Breast epithelium (tissue), 4 donors: ENCODE results near the gene POLR2H. TPM values are rescaled to one million over a fixed set of nuclear protein-coding genes. Genes with fewer than 3 reads are reported as not detected.
A peak's percentile ranks its signal among the peaks of the same experiment; 100 is the strongest.

Experiments used
- DNase-seq, 2 donors: peaks; one replicate each; pipeline ENCODE4 v3.0.0-alpha.2; 2019; ENCODE audit warnings: low spot score in 2 of 2
- H3K27ac ChIP-seq, 2 donors: fragments of 200-600 bp; sonication (generic) in 1 of 2; one replicate each; pipeline ENCODE4 v1.5.1; 2016 to 2019; ENCODE audit warnings: mild to moderate bottlenecking in 1 of 2
- H3K27me3 ChIP-seq, 2 donors: fragments of 200-600 bp; sonication (generic) in 1 of 2; one replicate each; pipeline versions ENCODE4 v1.5.1 to v1.6.0; 2017 to 2019; ENCODE audit warnings: control low read depth in 1 of 2, mild to moderate bottlenecking in 1 of 2
- H3K36me3 ChIP-seq: fragments of 200-600 bp; one replicate; pipeline ENCODE4 v1.5.1; 2019
- H3K4me1 ChIP-seq, 2 donors: fragments of 200-600 bp; sonication (generic); one replicate each; pipeline ENCODE4 v1.5.1; 2016 to 2019; ENCODE audit warnings: control low read depth in 1 of 2
- H3K4me3 ChIP-seq, 3 donors: fragments of 200-600 bp; sonication (generic); 1 replicate in 2 of 3; 2 replicates in 1 of 3; pipeline ENCODE4 v1.5.1; 2016 to 2019; ENCODE audit warnings: mild to moderate bottlenecking in 3 of 3, moderate library complexity in 2 of 3
- H3K9me3 ChIP-seq, 2 donors: fragments of 200-600 bp; sonication (generic) in 1 of 2; one replicate each; pipeline ENCODE4 v1.5.1; 2016 to 2019; ENCODE audit warnings: control low read depth in 1 of 2
- POLR2A ChIP-seq: fragments of 450-650 bp; IDR thresholded peaks from one replicate; pipeline ENCODE4 v1.6.1; 2016; ENCODE audit warnings: antibody characterized with exemption, mild to moderate bottlenecking, moderate library complexity
- POLR2AphosphoS5 ChIP-seq, 3 donors: sonication (generic); formaldehyde crosslinking; IDR thresholded peaks; one replicate each; pipeline ENCODE4 v1.6.1; 2017; ENCODE audit warnings: antibody characterized with exemption in 3 of 3
- intact Hi-C: fragments of 100-400 bp; cut with DNase I; formaldehyde crosslinking; loops from one replicate; pipeline ENCODE4 v1.15.1; 2023; ENCODE audit warnings: low total_unique reads
- total RNA-seq, 3 donors: library from RNA; depleted of rRNA; stranded (reverse); fragments of >200 nt; gene quantifications; one replicate each; pipeline ENCODE4 v1.1.0, GENCODE V29; 2016
- TF ChIP-seq, protein P1 (sequence below), 3 donors: fragments of 450-650 bp; IDR thresholded peaks; one replicate each; pipeline ENCODE4 v1.5.1; 2016 to 2017; ENCODE audit warnings: antibody characterized with exemption in 3 of 3, mild to moderate bottlenecking in 3 of 3, moderate library complexity in 3 of 3

The POLR2H gene
- total RNA-seq, 3 donors from 2014 or later: 63.7 to 101 (median 99.5) TPM

DNA sequence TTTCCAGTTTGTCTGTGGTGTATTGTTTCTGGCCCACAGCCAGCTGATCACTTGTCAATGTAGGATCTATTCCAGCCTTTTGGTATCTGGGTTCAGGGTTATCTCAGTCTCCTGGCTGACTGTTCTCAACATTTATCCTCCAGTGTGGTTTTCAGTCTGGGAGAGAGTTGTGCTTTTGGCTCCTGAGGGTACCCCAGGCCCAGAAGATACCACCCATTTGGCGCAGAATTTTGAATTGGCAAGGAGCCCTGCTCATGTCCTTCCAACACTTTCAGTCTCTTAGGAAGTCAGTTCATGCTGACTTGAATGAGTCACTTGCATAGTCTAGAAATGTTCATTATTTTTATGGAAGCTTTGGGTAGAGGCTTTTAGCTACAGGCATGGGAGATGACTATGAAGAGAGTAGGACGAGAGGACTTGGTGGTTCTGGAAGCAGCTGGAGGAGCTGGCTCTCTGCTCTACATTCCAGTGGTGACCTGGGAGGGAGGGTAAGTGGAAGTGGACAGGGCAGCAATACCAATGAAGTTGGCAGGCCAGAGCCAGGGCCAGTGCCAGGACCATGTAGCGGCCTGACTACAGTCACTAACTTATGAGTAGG lies 7.2 kb downstream of the POLR2H start:
- Histone ChIP-seq H3K9me3 (no peaks in the 10 kb centered on the region), H3K4me3 (no peak overlapping the region), H3K27ac (peak overlapping the region; percentile 2 to 25), H3K36me3 (no peaks in the 10 kb centered on the region), H3K27me3 (no peaks in the 10 kb centered on the region), H3K4me1 (no peaks in the 10 kb centered on the region)
- intact Hi-C loops: no loop called here
- TF ChIP-seq POLR2A (no peak), POLR2AphosphoS5 (IDR thresholded peaks at IDR 0.05) (no peak)
- TF ChIP-seq, protein P1, sequence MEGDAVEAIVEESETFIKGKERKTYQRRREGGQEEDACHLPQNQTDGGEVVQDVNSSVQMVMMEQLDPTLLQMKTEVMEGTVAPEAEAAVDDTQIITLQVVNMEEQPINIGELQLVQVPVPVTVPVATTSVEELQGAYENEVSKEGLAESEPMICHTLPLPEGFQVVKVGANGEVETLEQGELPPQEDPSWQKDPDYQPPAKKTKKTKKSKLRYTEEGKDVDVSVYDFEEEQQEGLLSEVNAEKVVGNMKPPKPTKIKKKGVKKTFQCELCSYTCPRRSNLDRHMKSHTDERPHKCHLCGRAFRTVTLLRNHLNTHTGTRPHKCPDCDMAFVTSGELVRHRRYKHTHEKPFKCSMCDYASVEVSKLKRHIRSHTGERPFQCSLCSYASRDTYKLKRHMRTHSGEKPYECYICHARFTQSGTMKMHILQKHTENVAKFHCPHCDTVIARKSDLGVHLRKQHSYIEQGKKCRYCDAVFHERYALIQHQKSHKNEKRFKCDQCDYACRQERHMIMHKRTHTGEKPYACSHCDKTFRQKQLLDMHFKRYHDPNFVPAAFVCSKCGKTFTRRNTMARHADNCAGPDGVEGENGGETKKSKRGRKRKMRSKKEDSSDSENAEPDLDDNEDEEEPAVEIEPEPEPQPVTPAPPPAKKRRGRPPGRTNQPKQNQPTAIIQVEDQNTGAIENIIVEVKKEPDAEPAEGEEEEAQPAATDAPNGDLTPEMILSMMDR (IDR thresholded peaks at IDR 0.05): no peak
- DNase-seq: no peak

DNA sequence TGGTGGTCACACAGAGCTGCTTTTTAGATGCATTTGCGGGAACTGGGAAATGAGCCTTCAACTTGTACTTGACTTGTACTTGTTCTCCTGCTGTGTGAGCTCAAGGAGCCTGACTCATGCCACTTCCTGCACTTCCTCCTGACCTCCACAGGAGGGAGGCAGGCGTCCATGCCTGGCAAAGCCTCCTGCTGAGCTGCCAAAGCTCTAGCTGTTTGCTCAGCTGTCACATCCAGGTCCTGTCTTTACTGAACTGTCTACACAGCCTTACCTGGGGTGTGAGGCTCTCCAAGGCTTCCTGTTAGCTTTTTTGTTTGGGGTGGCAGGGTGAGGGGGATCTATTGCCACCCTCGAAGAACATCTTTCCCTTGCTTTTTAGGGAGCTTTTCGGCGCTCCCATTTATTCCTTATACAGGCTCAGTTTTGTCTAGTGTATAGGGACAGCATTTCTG lies 10.1 kb downstream of the POLR2H start:
- intact Hi-C loops: loop anchor here (10.0 kb wide), 1 partner anchor 1247 kb away; no protein-coding TSS in a partner anchor
- no peak for TF ChIP-seq POLR2A
- TF ChIP-seq, protein P1 (IDR thresholded peaks at IDR 0.05): peak; percentile 85 to 95 (median 94)
- TF ChIP-seq POLR2AphosphoS5 (IDR thresholded peaks at IDR 0.05): peak; percentile 52 to 64 (median 57)
- Histone ChIP-seq H3K9me3 (no peaks in the 10 kb centered on the region), H3K4me3 (no peak overlapping the region), H3K4me1 (no peaks in the 10 kb centered on the region), H3K27ac (no peak overlapping the region), H3K27me3 (no peaks in the 10 kb centered on the region), H3K36me3 (no peaks in the 10 kb centered on the region)
- peak; percentile 70 to 80 for DNase-seq

GRCh38 chr3:184372296-184372821 lies 10.8 kb downstream of the POLR2H start:
- H3K27me3 ChIP-seq: no peaks in the 10 kb centered on the region
- H3K27ac ChIP-seq: no peak overlapping the region
- H3K4me3 ChIP-seq: no peak overlapping the region
- no peaks in the 10 kb centered on the region for H3K36me3 ChIP-seq
- TF ChIP-seq POLR2AphosphoS5 (IDR thresholded peaks at IDR 0.05) (no peak), POLR2A (no peak)
- TF ChIP-seq, protein P1 (IDR thresholded peaks at IDR 0.05): no peak
- no peak for DNase-seq
- H3K9me3 ChIP-seq: no peaks in the 10 kb centered on the region
- H3K4me1 ChIP-seq: no peaks in the 10 kb centered on the region
- intact Hi-C loops: loop anchor here (10.0 kb wide), 1 partner anchor 1248 kb away; no protein-coding TSS in a partner anchor

- no peak for DNase-seq
- no peaks in the 10 kb centered on the region for H3K9me3 ChIP-seq
- no peaks in the 10 kb centered on the region for H3K27me3 ChIP-seq
- intact Hi-C loops: loop anchor here (10.0 kb wide), 1 partner anchor 1248 kb away; no protein-coding TSS in a partner anchor
- no peaks in the 10 kb centered on the region for H3K4me1 ChIP-seq
- H3K4me3 ChIP-seq: no peak overlapping the region
- H3K36me3 ChIP-seq: no peaks in the 10 kb centered on the region
- TF ChIP-seq POLR2AphosphoS5 (IDR thresholded peaks at IDR 0.05): no peak
- TF ChIP-seq, protein P1 (IDR thresholded peaks at IDR 0.05): no peak
- no peak for TF ChIP-seq POLR2A
- no peak overlapping the region for H3K27ac ChIP-seq
These were observed 11.4 kb downstream of the POLR2H start for GRCh38 chr3:184372911-184373310.

DNA sequence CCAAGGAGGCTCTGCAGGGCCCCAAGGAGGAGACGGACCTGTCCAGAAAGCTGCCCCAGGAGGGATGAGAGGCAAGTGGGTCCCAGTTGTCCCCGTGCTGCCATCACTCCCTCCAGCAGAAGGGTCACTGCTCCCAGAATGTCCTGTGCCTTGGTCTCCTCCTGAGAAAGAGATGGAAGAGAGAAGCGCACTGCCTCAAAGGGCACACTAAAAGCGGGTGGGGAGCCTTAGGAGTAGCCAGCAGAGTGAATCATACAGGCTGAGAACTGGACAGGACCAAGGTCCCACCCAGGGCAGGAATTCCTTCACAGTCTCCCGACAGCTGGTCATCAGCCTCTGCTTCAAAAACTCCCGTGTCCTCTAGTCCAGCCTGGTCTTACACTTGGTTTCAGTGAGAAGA lies 11.9 kb downstream of the POLR2H start:
- H3K27me3 ChIP-seq: no peaks in the 10 kb centered on the region
- H3K27ac ChIP-seq: no peak overlapping the region
- no peaks in the 10 kb centered on the region for H3K36me3 ChIP-seq
- H3K9me3 ChIP-seq: no peaks in the 10 kb centered on the region
- DNase-seq: no peak
- H3K4me3 ChIP-seq: no peak overlapping the region
- intact Hi-C loops: loop anchor here (10.0 kb wide), 1 partner anchor 1249 kb away; no protein-coding TSS in a partner anchor
- TF ChIP-seq POLR2A: no peak
- TF ChIP-seq, protein P1 (IDR thresholded peaks at IDR 0.05): no peak
- no peak for TF ChIP-seq POLR2AphosphoS5 (IDR thresholded peaks at IDR 0.05)
- no peaks in the 10 kb centered on the region for H3K4me1 ChIP-seq
